ENCODE measurements around the gene USP25.

The USP25 gene

GRCh38 chr21:15823486-15824150, 93.8 kb downstream of the USP25 start:
- no peak for DNase-seq

- DNase-seq: no peak
Measured at GRCh38 chr21:15825700-15826099, 95.9 kb downstream of the USP25 start.

- DNase-seq: no peak
Measured at GRCh38 chr21:15826147-15826780, 96.5 kb downstream of the USP25 start.

DNA sequence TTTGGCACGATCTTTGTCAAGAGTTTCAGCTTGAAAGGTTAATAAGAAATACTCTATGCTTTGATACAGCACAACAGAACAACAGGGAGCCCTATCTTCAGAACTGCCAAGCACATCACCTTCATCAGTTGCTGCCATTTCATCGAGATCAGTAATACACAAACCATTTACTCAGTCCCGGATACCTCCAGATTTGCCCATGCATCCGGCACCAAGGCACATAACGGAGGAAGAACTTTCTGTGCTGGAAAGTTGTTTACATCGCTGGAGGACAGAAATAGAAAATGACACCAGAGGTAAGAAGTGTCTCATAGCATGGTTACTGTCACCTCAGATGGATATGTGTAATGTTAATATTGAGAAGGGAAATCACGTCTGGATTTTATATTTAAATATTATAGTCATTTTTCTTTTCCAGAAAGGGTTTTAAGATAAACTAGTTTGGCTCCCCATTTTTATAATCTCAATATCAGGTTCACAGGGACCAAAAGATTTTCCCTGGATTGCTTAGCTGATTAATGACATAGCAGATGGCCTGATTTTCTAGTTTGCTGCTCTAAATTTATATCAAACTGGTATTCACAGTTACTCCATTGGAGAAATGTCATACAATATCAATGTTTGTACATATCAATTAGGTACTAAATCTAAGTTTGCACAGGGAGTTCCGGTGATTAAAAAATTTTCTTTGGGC, 97.3 kb downstream of the USP25 start:
- no peak for DNase-seq

DNA sequence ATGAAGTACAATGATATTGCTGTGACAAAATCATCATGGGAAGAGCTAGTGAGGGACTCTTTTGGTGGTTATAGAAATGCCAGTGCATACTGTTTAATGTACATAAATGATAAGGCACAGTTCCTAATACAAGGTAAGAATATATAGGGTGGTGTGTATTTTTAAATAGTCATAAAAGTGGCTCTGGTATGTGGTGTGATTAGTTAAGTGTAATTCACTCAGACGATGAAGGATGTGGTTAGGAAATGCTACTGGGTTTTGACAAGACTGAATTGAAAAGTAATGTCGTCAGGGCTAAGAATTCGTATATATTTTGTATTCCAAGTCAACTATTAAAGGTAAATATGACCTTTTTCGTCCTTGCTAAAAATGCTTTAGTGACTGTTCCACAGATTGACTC, 101.7 kb downstream of the USP25 start:
- DNase-seq: no peak

DNA sequence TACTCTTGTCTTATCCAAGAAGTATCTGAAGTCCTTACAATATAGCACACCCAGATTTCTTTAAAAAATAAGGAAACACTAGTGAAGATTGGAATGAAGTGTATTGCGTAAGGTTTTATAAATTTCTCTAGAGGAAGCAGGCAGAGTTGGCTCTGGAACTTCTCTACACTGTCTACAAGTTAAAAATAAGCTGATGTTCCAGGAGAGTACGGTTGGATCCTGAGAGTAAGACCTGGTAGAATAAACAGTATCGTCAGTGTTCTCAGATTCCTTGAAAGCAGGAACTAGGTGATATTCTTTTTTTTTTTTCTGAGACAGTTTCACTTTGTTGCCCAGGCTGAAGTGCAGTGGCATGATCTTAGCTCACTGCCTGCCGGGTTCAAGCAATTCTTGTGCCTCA, 107.9 kb downstream of the USP25 start:
- no peak for DNase-seq

GRCh38 chr21:15839026-15839425, 109.2 kb downstream of the USP25 start:
- no peak for DNase-seq

- no peak for DNase-seq
Measured at GRCh38 chr21:15839601-15840000, 109.8 kb downstream of the USP25 start.

GRCh38 chr21:15840406-15840805, 110.6 kb downstream of the USP25 start:
- no peak for DNase-seq

DNA sequence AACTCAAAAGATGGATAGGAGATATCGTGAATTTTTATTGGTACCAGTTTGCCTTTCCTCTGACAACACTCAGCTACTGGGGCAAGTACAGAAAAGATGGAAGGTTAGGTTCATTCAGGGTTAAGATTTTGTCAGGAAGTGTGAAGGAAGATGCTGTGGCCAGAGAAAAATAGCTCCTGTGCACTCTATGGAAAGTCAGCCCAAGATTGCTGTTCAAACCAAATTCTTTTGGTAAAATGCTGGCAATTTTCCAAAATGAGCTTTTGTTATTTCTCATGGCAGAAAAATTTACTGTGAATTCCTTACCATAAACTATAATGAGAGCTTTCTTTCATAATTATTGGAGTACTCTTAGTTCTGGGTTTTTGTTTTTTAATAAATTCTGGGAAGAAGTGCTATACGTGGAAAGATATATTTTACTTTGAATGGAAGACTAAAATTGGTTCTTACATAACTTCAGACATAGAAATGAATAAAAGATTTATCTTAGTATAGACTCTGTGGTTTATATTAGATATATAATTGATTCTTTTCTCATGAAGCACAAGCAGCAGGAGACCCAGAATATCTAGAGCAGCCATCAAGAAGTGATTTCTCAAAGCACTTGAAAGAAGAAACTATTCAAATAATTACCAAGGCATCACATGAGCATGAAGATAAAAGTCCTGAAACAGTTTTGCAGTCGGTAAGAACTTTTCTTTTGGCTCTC, 112.2 kb downstream of the USP25 start:
- no peak for DNase-seq

DNA sequence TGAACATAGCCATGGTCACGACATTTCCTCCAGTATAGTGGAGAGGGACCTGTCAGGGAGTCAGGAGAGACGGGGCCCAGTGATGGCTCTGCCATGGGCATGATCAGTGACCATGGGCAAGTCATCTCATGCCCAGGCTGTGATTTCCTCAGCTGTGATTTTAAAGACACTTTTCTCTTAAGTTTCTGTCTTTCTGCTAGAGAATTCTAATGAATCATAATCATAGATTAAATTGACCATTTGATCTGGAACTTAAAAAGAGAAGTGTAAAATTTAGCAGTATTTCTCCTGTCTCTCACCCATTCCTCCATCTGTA, 112.7 kb downstream of the USP25 start:
- DNase-seq: no peak

DNA sequence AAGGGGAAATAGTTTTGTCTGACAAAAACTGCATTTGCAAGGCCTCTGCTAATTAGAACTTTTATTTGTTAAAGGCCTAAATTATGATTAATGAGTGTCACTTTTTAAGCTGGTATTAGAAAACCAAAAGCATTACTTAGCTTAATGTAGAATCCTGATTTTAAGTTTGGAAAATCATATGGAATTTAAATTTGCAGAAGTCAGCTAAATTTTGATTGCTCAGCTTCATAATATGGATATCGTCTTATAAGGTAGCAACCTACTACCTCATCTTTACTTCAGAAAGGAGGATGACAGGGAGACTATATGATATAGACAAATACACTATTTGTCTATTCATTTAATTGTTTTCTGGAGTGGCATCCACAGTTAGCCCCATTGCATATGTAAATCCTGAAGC, 114.0 kb downstream of the USP25 start:
- DNase-seq: no peak

DNA sequence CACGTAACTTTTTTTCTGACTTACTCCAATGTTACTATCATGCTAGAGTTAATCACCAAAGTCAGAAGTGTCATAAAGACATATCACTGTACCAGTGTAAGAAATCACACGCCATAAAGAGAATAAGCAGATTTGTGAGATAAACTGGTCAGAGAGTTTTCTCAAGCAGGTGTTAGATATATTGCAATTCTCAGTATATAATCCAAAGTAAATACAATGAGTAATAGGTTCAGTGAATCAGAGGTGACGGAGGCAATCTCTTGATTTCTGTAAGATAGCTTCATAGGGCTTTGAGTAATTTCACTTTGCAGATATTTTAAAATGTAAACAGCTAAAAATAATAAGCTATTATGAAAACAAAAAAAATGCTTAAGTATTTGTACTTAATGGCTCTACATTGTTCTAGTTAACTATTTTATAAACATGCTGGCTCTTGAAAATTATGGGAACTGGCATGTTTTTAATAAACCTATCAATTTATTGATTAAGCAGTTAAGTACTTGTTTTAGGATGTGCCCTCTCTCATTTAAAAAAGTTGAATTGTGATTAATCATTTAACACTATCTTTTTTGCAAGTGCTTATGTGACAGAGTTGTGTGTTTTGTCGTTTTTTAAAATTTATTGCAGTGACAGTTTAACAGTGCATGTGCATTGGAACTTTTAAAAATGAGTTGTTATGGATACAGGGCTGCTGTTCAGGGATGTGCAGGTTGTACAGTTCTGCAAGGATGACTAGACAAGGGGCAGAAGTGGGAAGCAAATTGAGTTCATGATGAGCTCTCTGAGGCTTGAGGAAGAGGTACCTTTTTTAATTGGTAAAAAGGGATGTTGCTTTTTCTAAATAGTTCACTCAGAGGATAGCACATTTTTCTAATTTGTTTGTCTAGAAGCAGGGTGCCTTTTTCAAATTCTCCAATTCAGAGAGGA, 119.1 kb downstream of the USP25 start:
- no peak for DNase-seq

GRCh38 chr21:15849927-15850326, 120.1 kb downstream of the USP25 start:
- DNase-seq: no peak

DNA sequence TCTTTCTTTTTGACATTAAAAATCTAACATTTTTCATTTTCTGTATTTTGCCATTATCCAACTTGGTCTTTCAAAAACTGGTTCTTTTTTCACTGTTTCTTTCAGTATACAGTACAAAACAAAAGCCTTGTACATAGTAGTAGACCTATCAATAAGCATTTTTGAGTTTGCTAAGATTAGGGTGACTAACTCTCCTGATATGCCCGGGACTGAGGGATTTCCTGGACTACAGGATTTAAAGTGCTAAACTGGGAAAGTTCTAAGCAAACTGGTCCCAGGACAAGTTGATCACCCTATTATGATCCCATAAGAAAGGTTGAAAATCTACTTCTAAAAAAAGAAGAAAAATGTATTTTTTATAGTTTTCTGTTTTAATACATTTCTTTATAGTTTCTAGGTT, 120.9 kb downstream of the USP25 start:
- DNase-seq: no peak

GRCh38 chr21:15852146-15852545, 122.4 kb downstream of the USP25 start:
- DNase-seq: no peak

GRCh38 chr21:15853126-15853525, 123.3 kb downstream of the USP25 start:
- no peak for DNase-seq

- DNase-seq: no peak
Measured at GRCh38 chr21:15856813-15857212, 127.0 kb downstream of the USP25 start.

DNA sequence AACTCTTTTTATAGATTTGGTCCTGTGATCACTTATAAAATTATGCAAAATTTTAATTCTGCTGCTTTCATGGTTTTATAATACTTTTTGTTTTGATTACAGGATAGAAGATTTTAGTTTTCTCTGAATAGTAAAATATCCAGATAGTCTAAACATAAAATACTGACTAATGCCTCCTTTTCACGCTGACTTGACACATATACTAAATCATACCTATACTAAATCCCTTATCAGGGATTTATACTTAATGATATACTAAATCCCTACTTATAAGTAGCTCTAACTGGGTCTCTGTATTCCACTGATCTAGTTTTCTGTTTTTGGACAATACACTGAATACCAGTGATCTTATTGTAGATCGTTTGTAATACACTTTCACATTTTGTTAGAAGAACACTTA, 128.0 kb downstream of the USP25 start:
- DNase-seq: no peak

DNA sequence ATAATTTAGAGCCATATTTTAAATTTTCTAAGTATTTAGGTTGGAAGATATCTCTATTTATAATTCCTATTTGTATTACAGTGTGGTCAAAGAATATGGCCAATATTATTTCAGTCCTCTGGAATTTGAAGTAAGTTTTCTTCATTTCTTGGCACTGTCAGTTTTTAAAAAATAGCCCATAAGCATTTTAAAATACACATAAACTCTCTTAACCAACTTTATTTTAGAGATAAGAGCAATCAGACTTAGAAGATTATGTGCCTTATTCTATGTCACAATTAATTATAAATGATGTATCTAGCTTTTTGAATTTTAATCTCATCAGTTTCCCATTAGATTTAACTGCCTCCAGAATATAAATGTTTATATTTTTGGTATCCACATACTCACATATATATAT, 130.8 kb downstream of the USP25 start:
- DNase-seq: no peak

DNA sequence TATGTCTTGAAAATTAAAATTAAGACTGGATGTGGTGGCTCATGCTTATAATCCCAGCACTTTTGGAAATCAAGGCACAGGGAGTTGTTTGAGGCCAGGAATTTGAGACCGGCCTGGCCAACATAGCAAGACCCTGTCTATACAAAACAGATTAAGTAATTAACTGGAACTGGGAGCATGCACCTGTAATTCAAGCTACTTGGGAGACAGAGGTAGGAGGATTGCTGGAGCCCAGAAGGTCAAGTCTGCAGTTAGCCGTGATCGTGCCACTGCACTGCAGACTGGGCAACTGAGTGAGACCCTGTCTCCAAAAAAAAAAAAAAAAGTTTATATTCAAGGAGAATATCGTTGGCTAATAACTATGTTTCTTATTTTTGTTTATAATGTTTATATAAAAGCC, 139.2 kb downstream of the USP25 start:
- DNase-seq: no peak

GRCh38 chr21:15870819-15871218, 141.0 kb downstream of the USP25 start:
- no peak for DNase-seq

DNA sequence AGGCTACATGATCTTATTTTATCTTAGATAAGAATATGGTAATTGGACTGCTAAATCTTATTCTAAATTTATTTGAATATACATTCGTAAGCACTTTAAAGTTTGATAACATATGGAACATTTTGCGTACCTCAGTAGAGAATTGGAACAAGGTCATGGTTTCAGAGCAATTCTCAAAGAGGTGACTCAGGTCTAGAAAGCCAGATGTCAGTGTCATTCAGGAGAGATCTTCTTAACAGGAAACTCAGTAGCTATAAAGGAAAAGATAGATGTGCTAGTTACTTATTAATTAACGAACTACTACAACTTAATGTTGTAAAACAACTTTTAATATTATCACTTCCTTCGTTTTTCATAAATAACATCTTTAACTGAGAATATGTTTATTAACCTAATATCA, 142.5 kb downstream of the USP25 start:
- DNase-seq: no peak

All from NCI-H1092 treated with DMSO at 0.1 percent for 48 hours (cell line).